ENCODE results near the gene ACCS.

- TF ChIP-seq SUZ12 (IDR thresholded peaks at IDR 0.05; ENCODE audit: extremely low read depth, insufficient read depth, insufficient read length) (no peak), ZNF274 (IDR thresholded peaks at IDR 0.05; ENCODE audit: low read depth, low read length) (no peak), YY1 (IDR thresholded peaks at IDR 0.05; ENCODE audit: insufficient read depth, insufficient read length) (no peak)
Observed at GRCh38 chr11:44071157-44071556, 5.1 kb downstream of the ACCS start.

Measured in NT2/D1 (cell line).